Measurements from ENCODE around the gene CST7. TPM values are rescaled to one million over a fixed set of nuclear protein-coding genes. Genes with fewer than 3 reads are reported as not detected.
A peak's percentile ranks its signal among the peaks of the same experiment; 100 is the strongest.

Gene CST7
- polyA plus RNA-seq, 6 donors from 2014 or later: 0.65 to 4.6 (median 2.7) TPM

DNA sequence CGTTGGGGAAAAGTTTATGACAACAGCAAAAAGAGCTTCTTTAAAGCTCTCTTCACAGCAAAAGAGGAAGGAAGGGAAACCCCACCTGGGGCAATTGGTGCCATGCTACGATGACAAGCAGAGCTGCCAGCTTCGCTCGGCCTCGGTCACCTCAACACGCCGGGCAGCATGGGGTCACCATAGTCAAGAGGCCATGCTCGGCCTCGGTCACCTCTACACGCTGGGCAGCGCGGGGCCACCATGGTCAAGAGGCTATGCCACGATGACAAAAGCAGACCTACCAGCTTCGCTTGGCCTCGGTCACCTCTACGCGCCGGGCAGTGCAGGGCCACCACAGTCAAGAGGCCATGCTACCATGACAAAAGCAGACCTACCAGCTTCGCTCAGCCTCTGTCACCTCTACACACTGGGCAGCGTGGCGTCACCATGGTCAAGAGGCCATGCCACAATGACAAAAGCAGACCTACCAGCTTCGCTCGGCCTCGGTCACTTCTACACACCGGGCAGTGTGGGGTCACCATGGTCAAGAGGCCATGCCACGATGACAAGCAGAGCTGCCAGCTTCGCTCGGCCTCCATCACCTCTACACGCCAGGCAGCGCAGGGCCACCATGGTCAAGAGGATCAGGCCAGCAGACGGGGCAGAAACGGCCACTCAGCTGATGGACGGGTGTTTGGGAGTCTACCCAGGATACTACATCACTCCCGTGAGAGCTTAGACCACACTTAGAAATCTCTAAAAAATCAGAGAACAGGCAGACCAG, 31.4 kb downstream of the CST7 start:
- Mint-ChIP-seq H3K36me3 (peaks cover 57 to 65% of the 10 kb centered on the region in 2 donors), H3K4me1 (peaks cover 17 to 39% (median 17%) of the 10 kb centered on the region in 3 donors), H3K4me3 (peak overlapping the region in 1 of 8 donors; percentile 41), H3K9me3 (peaks cover 4 to 14% (median 10%) of the 10 kb centered on the region in 7 donors), H3K27me3 (no peaks in the 10 kb centered on the region), H3K27ac (peak overlapping the region in 2 of 6 donors; percentile 22 to 87)
- ATAC-seq (ENCODE audit: low read depth in 2 of 2) (peak in 1 of 2 donors; percentile 48), DNase-seq (no peak)

DNA sequence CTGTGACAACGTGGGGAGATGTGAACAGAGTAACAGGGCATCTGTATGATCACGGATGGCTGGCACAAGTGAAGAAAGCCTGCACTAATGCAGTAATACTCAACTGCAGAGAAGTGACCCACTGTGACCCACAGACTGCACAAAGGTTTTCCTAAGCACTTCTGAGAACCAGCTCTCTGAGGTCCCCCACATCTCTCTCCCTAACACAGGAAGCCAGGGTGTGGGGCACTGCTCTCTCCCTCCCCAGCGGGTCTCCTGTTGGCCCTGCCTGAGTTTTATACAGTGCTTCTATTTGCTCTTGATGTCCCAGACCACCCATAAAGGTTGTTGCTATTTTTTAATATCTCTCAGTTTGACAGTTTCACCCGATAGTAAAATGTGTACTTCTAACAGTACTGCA, 32.2 kb downstream of the CST7 start:
- peaks cover 49 to 57% of the 10 kb centered on the region in 2 donors for H3K36me3 Mint-ChIP-seq
- no peaks in the 10 kb centered on the region for H3K27me3 Mint-ChIP-seq
- H3K27ac Mint-ChIP-seq: peak overlapping the region in 1 of 6 donors; percentile 67
- H3K4me3 Mint-ChIP-seq: no peak overlapping the region
- peaks cover under 1 to 8% (median 4%) of the 10 kb centered on the region in 7 donors for H3K9me3 Mint-ChIP-seq
- no peak for DNase-seq
- peaks cover 20 to 42% (median 21%) of the 10 kb centered on the region in 3 donors for H3K4me1 Mint-ChIP-seq
- ATAC-seq (ENCODE audit: low read depth in 2 of 2): no peak

DNA sequence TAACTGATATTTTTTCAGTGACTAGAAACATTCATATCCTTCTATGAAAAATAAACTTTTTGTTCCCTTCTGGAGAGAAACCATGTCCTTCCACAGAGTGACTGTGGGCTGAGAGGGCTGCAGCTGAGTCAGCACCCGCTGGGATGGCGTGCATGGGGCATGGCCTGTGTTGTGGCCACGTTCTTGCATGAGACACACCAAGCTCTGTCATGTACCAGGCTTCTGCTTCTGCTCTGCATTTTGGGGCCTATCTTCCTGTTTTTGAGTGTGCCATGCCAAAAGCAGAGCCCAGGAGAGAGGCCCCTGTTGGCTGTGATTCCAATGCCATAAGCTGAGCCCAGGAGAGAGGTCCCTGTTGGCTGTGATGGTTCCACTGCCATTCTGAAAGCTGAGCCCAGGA, 32.7 kb downstream of the CST7 start:
- Mint-ChIP-seq H3K4me3 (no peak overlapping the region), H3K27me3 (no peaks in the 10 kb centered on the region), H3K36me3 (peaks cover 44 to 52% of the 10 kb centered on the region in 2 donors), H3K4me1 (peaks cover 23 to 42% (median 25%) of the 10 kb centered on the region in 3 donors), H3K27ac (peak overlapping the region in 1 of 6 donors; percentile 27), H3K9me3 (peaks cover 0 to 7% (median 3%) of the 10 kb centered on the region in 7 donors)
- no peak for ATAC-seq (ENCODE audit: low read depth in 2 of 2)
- DNase-seq: no peak

DNA sequence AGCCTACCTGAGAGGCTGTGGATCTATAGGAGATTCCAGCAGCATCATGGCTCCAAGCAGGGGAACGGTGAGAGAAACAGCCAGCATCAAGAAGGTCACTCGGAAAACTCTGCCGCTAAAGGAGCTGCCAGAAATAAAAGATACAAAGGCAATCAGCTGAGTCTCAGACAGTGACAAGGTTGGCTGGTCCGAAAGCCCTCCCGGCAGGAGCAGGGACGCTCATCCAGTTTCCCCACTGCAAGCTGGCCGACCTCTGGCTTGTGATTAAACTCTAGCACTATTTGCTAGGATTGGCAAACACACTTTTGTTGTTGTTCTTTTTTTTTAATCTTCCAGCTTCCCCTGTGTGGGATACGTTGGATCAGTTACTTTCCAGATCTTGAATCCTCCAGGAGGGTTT, 34.8 kb downstream of the CST7 start:
- H3K4me3 Mint-ChIP-seq: no peak overlapping the region
- no peak overlapping the region for H3K27ac Mint-ChIP-seq
- DNase-seq (no peak), ATAC-seq (ENCODE audit: low read depth in 2 of 2) (no peak)
- peaks cover 0 to 6% (median 2%) of the 10 kb centered on the region in 7 donors for H3K9me3 Mint-ChIP-seq
- peaks cover 28 to 34% of the 10 kb centered on the region in 2 donors for H3K36me3 Mint-ChIP-seq
- H3K4me1 Mint-ChIP-seq: peaks cover 23 to 48% (median 27%) of the 10 kb centered on the region in 3 donors
- no peaks in the 10 kb centered on the region for H3K27me3 Mint-ChIP-seq

DNA sequence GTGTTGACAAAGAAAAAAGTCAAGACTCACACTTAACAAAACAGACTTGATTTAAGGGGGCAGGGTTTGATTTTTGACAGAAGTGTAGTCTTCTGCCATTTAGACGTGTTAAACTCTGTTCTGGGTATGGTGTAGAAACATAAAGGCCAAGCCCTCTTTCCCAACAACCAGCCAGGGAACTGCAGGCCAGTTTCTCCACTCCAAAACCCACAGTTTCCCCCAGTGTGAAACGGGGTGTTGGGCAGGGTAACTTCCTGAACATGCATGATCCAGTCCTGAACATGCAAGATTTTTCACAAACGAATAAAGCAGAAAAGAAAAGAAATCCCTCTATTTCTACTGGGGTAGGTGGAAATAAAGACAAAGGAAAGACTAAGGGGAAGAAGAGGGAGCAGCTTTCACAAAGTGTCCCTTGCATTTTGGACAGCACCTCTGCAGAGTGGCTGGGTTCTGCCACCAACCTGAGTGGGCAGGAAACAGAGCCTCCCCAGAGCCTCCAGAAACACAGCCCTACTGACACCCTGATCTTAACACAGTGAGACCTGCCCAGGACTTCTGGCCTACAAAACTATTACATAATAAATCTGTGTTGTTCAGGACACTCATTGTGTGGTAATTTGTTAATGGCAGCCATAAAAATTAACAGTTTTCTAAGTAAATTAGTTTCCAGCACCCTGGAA, 36.0 kb downstream of the CST7 start:
- H3K4me3 Mint-ChIP-seq: peak overlapping the region in 1 of 8 donors; percentile 2
- peaks cover 0 to 2% (median 0%) of the 10 kb centered on the region in 7 donors for H3K9me3 Mint-ChIP-seq
- ATAC-seq (ENCODE audit: low read depth in 2 of 2) (no peak), DNase-seq (no peak)
- H3K27ac Mint-ChIP-seq: no peak overlapping the region
- peaks cover 15 to 43% (median 24%) of the 10 kb centered on the region in 3 donors for H3K4me1 Mint-ChIP-seq
- peaks cover 17 to 25% of the 10 kb centered on the region in 2 donors for H3K36me3 Mint-ChIP-seq
- no peaks in the 10 kb centered on the region for H3K27me3 Mint-ChIP-seq

DNA sequence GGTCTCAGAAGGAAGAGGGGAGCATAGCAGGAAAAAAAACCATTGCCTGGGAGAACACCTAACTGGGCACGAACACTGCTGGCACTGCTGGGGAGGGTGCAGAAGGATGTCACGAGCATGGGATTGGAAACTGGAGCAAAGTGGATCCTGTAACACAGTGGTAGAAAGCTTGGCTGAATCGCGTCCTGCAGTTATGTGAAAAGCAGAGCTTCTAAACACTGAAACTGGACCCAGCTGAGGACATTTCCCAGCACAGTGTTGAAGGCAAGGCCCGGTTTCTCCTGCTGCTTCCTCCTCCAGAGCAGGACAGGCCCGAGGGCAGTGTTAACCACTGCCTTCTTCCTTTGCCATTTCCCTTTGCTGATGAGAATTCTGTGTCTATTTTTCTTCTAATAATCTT, 36.7 kb downstream of the CST7 start:
- H3K4me1 Mint-ChIP-seq: peaks cover 16 to 45% (median 20%) of the 10 kb centered on the region in 3 donors
- no peak for DNase-seq
- no peak for ATAC-seq (ENCODE audit: low read depth in 2 of 2)
- no peaks in the 10 kb centered on the region for H3K9me3 Mint-ChIP-seq
- peaks cover 13 to 23% of the 10 kb centered on the region in 2 donors for H3K36me3 Mint-ChIP-seq
- peak overlapping the region in 3 of 6 donors; percentile 20 to 91 (median 32) for H3K27ac Mint-ChIP-seq
- peak overlapping the region in 1 of 8 donors; percentile 41 for H3K4me3 Mint-ChIP-seq
- H3K27me3 Mint-ChIP-seq: no peaks in the 10 kb centered on the region

DNA sequence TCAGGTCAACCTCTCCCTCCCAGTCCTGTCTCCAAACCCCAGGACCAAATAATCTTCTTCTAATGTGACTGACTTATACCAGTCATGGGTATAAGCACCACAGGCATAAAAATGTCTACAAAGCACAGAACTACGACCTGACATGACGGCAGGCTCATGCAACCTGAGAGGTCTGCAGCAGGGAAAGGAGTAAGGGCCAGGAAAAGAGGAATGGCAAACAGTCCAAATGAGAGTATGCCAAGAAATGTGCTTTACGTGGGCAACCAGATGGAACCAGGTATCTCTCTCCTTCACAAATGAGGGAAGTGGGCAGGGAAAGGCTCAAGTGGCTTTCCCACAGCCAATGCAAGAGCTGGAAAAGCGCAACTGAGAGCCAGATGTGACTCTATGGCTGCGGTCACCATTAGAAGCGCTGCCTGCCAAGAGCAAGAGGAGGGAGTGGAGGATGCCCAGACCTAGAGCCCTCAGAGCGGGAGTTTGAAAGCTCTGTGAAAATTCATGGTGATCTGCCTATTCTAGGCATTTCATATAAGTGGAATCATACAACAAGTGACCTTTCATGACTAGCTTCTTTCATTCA, 37.5 kb downstream of the CST7 start:
- H3K27me3 Mint-ChIP-seq: no peaks in the 10 kb centered on the region
- peaks cover 21 to 50% (median 25%) of the 10 kb centered on the region in 3 donors for H3K4me1 Mint-ChIP-seq
- no peak for ATAC-seq (ENCODE audit: low read depth in 2 of 2)
- no peak overlapping the region for H3K27ac Mint-ChIP-seq
- peaks cover 13 to 16% of the 10 kb centered on the region in 2 donors for H3K36me3 Mint-ChIP-seq
- H3K9me3 Mint-ChIP-seq: no peaks in the 10 kb centered on the region
- no peak overlapping the region for H3K4me3 Mint-ChIP-seq
- no peak for DNase-seq

DNA sequence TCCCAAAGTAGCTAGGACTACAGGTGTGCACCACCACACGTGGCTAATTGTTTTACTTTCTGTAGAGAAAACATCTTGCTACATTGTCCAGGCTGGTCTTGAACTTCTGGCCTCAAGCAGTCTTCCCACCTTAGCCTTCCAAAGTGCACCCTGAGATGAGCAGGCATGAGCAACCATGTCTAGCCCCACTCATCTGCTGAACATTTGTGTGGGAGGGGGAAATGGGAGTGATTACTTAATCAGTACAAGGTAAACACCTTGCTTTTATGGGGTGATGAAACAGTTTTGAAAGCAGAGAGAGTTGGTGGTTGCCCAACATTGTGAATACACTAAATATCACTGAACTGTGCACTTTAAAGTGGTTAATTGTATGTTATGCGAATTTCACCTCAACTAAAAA, 38.2 kb downstream of the CST7 start:
- Mint-ChIP-seq H3K4me3 (no peak overlapping the region), H3K27ac (no peak overlapping the region), H3K4me1 (peaks cover 24 to 50% (median 32%) of the 10 kb centered on the region in 3 donors), H3K36me3 (peaks cover 9 to 10% of the 10 kb centered on the region in 2 donors), H3K27me3 (no peaks in the 10 kb centered on the region), H3K9me3 (no peaks in the 10 kb centered on the region)
- DNase-seq: no peak
- ATAC-seq (ENCODE audit: low read depth in 2 of 2): no peak

DNA sequence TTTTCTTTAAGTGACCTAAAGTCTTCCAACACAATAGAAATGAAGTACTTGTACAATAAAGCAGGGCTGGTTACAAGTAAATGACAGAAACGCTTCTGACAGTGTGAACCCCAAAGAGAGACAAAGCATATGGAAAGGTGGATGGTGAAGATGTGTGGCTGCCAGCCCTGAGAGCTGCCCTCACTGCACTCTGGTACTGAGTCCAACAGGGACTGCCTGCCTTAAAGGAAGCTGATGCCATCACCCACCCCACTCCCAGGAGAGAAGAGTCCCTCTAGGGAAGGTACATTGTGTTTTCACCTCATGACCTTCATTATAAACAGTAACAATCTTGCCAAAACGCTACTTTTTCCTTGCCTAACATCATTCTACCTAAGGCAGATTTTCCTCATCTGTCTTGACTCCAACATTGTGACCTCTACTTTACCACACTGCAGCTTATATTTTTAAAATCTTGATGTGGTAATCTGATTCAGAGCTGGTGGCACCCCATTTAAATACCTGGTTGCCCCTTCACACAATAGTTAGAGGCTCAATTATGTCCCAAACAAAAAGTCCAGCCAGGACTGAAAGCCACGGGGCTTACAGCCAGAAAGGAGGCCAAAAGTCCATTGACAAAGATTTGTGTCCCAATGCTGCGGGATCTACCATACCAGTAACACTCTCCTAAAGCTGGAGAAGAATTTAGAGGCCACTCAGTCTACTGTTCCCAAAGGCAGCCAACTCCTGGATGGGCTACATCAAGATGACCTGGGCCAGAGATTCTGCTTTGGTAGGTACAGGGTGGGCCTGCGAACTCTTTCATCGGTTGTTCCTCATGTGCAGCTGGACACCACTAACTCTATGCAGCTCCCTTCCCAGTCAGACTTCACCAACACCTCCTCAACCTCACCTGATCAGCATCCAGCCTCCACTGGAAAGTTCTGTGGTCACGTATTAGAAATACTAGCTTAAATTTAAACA, 39.1 kb downstream of the CST7 start:
- peaks cover 21 to 41% (median 37%) of the 10 kb centered on the region in 3 donors for H3K4me1 Mint-ChIP-seq
- DNase-seq (no peak), ATAC-seq (ENCODE audit: low read depth in 2 of 2) (no peak)
- H3K36me3 Mint-ChIP-seq: peaks cover under 1 to 4% of the 10 kb centered on the region in 2 donors
- H3K9me3 Mint-ChIP-seq: no peaks in the 10 kb centered on the region
- no peak overlapping the region for H3K4me3 Mint-ChIP-seq
- H3K27me3 Mint-ChIP-seq: no peaks in the 10 kb centered on the region
- H3K27ac Mint-ChIP-seq: peak overlapping the region in 3 of 6 donors; percentile 38 to 49 (median 43)

DNA sequence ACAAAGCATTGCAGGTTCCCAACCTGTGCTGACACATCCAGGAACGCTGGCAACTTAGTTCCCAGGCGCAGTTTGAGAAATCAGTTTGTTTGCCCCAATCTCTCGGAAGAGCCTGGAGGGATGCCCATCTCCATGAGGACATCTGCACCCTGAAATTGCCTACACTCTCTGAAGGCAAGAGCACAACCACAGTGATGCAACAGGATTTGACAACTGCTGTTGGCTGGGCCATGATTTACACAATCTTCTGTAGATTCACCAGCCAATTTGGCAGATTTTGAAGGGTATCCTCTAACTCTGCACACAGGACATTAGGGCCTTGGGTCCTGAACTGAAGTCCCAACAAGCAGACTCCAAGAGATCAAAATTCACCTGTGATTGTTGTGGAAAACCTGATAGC, 40.1 kb downstream of the CST7 start:
- no peaks in the 10 kb centered on the region for H3K9me3 Mint-ChIP-seq
- H3K4me3 Mint-ChIP-seq: no peak overlapping the region
- H3K36me3 Mint-ChIP-seq: peaks cover 0 to under 1% of the 10 kb centered on the region in 2 donors
- no peaks in the 10 kb centered on the region for H3K27me3 Mint-ChIP-seq
- no peak for DNase-seq
- H3K27ac Mint-ChIP-seq: no peak overlapping the region
- H3K4me1 Mint-ChIP-seq: peaks cover 31 to 51% (median 47%) of the 10 kb centered on the region in 3 donors
- ATAC-seq (ENCODE audit: low read depth in 2 of 2): no peak

DNA sequence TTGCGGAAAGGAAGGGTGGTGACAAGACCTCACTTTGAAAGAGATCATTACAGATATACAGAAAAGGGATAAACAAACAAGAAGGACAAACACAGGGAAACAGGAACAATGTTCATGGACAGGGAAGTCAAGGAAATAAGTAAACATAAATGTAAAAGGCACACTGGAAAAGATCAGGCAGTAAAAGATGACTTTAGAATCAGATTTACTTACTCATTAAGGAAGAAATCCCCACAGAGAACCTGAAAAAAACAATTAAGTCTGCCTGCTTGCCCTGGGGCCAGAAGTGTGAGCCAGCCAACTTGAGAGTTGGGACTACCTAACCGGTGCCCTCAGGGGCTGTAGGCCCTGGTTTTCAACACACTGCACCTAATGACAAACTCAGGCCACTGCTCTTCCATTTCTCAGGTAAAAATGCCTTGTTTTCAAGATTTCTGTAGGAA, 41.8 kb downstream of the CST7 start:
- H3K36me3 Mint-ChIP-seq: no peaks in the 10 kb centered on the region
- H3K4me1 Mint-ChIP-seq: peaks cover 41 to 52% (median 50%) of the 10 kb centered on the region in 3 donors
- H3K9me3 Mint-ChIP-seq: no peaks in the 10 kb centered on the region
- H3K4me3 Mint-ChIP-seq: peak overlapping the region in 5 of 8 donors; percentile 17 to 97 (median 95)
- no peak for ATAC-seq (ENCODE audit: low read depth in 2 of 2)
- peak overlapping the region in 4 of 6 donors; percentile 41 to 98 (median 54) for H3K27ac Mint-ChIP-seq
- H3K27me3 Mint-ChIP-seq: no peaks in the 10 kb centered on the region
- DNase-seq: no peak

DNA sequence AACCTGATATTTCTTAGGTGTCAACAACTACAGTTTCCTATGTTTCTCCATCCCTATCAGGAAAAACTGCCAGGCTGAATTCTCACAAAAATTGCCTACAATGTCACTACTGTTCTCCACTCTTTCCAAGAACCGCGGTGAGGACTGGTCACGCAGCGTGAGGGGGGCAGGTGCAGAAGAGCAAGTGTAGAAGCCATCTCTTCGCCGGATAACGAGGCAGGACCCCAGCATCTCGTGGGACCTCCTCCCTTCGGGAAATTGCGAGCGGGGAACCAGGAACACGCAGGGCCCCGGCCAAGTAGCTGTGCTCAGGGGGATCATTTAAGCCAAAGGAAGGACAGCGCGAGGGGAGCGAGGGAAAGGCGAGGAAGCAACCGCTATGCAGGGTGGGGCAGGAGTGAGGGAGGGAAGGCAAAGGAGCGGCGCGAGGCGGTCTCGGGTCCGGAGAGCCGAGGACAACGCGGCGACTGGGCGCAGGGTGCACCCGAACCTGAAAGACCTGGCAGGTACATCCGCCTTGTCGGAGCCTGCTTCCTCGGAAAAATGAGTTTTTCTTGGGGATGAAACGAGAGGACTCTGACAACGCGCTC, 42.9 kb downstream of the CST7 start:
- H3K4me1 Mint-ChIP-seq: peaks cover 34 to 50% (median 48%) of the 10 kb centered on the region in 3 donors
- no peaks in the 10 kb centered on the region for H3K9me3 Mint-ChIP-seq
- no peaks in the 10 kb centered on the region for H3K36me3 Mint-ChIP-seq
- DNase-seq: peak; percentile 5
- H3K4me3 Mint-ChIP-seq: peak overlapping the region; percentile 89 to 97 (median 95)
- no peaks in the 10 kb centered on the region for H3K27me3 Mint-ChIP-seq
- peak overlapping the region; percentile 86 to 99 (median 98) for H3K27ac Mint-ChIP-seq
- ATAC-seq (ENCODE audit: low read depth in 2 of 2): peak; percentile 2 to 9

All from naive B cell (primary cell).